ENCODE results near the gene ACTL8.

GRCh38 chr1:17735348-17735747, 19.8 kb upstream of the ACTL8 start:
- TF ChIP-seq POLR2A (IDR thresholded peaks at IDR 0.05) (no peak), POLR2AphosphoS5 (IDR thresholded peaks at IDR 0.05) (no peak)
- TF ChIP-seq, protein P1, sequence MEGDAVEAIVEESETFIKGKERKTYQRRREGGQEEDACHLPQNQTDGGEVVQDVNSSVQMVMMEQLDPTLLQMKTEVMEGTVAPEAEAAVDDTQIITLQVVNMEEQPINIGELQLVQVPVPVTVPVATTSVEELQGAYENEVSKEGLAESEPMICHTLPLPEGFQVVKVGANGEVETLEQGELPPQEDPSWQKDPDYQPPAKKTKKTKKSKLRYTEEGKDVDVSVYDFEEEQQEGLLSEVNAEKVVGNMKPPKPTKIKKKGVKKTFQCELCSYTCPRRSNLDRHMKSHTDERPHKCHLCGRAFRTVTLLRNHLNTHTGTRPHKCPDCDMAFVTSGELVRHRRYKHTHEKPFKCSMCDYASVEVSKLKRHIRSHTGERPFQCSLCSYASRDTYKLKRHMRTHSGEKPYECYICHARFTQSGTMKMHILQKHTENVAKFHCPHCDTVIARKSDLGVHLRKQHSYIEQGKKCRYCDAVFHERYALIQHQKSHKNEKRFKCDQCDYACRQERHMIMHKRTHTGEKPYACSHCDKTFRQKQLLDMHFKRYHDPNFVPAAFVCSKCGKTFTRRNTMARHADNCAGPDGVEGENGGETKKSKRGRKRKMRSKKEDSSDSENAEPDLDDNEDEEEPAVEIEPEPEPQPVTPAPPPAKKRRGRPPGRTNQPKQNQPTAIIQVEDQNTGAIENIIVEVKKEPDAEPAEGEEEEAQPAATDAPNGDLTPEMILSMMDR (IDR thresholded peaks at IDR 0.05 in 8 of 11, conservative IDR thresholded peaks at IDR 0.05 in 3 of 11), result no peak
